GM21526 (cell line): ENCODE measurements around the gene PFKP.

ENCODE experiments used
- ATAC-seq: cut with Tn5 transposase; IDR thresholded peaks from one replicate; pipeline ENCODE4 v1.9.1; 2021; ENCODE audit warnings: moderate library complexity; ENCODE audit not compliant: unreplicated experiment, low FRiP score

Gene PFKP

DNA sequence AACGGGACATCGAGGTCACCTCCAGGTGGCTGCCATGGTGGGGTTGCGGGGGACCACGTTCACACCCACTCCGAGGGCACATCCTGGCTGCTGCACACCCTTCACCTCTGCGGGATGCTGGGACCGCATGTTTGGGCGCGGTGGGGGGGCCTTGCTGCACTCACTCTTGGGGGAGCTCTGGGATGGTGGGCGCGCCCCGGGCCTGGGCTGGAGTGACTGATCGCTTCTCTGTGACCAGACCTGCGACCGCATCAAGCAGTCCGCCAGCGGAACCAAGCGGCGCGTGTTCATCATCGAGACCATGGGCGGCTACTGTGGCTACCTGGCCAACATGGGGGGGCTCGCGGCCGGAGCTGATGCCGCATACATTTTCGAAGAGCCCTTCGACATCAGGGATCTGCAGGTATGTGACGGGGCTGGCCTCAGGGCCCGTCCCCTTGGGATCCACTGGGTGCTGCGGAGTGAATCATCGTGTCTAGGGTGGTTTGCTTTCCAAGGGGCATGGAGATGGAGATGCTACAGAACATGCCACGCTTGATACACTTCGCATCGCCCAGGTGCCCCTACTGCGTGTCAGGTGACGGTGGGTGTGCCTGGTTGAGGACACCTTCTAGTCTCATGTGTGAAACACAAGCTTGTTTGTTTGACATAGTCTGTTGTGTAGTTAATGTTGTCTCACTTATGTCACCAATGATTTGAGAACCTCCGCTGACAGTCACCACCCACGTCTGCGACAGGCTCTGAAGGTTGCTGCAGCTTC is 62.4 kb downstream of the PFKP start:
- ATAC-seq: no peak

DNA sequence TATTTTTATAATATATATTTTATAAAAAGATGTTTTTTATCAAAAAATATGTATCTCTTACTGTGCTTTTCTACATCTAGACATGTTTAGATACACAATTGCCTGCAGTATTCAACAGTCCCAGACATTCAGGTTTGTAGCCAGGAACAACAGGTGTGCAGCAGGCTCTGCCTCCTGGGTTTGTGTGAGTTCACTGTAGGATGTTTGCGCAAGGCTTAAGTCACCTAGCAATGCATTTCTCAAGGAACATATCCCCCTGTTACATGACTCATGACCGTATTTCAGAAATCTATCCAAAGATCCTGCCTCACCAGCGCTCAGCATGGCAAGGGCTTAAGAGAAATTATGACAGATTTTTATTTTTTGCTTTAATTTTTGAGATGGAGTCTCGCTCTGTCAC is 63.8 kb downstream of the PFKP start:
- ATAC-seq: no peak

DNA sequence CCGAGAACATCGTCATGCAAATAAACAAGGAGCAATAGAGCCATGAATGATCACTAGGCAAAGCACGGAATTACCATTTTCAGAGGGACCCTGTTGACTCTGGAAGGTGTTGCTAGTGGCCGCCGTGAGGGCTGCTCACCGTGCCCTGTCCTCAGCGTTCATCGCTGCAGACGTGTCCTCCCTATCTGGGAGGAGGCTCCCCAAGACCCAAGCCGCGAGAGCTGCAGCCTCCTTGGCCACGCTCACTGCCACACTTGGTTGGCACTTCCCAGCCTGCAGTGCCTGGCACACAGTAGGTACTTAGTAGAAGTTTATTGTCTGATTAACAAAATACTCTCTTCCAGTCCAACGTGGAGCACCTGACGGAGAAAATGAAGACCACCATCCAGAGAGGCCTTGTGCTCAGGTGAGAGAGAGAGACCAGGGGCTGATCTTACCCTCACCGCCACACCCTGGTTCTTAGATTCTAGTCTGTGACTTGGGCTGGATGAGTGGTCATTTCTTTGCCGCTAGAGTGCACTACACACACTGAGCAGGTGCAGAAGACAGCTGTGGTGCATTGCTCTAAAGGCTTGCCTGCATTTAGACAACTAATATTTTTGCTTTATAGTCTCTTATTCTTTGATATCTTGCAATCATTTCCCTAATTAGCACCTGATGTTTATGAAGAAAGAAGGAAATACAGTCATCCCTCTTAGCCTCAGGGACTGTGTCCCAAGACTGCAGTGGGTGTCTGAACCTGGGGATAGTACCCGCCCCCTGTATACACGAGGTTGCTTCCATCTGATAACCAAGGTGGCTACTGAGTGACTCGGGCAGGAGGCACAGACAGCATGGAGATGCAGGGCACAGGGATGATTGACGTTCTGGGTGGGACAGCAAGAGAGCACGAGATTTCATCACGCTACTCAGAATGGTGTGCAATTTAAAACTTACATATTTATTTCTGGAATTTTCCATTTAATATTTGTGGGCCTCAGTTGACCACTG is 65.0 kb downstream of the PFKP start:
- no peak for ATAC-seq

DNA sequence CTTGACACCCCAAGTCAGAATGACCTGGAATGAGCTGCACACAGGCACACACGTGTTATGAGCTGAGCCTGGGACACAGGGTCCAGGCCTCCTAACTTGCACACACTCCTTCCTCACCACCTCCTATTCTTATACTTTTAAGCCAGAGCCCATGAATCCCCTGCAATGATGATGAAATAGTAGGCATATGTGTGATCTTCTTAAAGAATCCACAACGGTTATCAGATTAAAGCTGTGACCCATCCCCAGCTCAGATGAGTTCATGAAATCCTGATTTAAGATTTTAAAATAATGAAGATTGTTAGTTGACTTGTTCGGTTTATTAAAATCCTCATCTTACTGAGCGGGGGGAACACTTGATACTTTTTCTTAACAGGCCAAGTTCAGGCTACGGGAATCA is 66.6 kb downstream of the PFKP start:
- ATAC-seq: no peak

DNA sequence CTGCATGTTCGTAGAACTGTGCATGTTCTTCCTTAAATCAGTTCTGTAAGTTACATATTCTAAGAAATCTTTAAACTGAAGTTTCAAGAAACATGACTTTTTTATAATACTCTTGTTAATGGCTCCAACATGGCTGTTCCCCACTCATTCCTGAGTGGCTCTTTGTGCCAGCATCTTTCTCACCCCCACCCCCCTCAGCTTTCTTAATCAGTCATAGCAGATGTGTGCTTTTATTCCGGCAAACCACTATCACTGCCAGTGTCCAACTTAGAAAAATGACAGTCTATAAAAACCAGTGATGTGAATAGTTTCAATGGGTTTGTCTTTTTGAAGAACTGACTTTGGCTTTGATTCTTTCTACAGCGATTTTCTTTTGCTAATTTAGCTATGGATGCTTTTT is 67.7 kb downstream of the PFKP start:
- ATAC-seq: no peak

DNA sequence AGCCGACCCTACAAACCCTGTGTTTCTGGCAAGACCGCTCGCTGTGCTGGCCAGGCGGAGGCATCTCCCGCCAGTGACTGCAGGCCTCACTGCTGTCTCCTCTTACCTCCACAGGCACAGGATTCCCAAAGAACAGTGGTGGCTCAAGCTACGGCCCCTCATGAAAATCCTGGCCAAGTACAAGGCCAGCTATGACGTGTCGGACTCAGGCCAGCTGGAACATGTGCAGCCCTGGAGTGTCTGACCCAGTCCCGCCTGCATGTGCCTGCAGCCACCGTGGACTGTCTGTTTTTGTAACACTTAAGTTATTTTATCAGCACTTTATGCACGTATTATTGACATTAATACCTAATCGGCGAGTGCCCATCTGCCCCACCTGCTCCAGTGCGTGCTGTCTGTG is 69.0 kb downstream of the PFKP start:
- ATAC-seq: no peak

DNA sequence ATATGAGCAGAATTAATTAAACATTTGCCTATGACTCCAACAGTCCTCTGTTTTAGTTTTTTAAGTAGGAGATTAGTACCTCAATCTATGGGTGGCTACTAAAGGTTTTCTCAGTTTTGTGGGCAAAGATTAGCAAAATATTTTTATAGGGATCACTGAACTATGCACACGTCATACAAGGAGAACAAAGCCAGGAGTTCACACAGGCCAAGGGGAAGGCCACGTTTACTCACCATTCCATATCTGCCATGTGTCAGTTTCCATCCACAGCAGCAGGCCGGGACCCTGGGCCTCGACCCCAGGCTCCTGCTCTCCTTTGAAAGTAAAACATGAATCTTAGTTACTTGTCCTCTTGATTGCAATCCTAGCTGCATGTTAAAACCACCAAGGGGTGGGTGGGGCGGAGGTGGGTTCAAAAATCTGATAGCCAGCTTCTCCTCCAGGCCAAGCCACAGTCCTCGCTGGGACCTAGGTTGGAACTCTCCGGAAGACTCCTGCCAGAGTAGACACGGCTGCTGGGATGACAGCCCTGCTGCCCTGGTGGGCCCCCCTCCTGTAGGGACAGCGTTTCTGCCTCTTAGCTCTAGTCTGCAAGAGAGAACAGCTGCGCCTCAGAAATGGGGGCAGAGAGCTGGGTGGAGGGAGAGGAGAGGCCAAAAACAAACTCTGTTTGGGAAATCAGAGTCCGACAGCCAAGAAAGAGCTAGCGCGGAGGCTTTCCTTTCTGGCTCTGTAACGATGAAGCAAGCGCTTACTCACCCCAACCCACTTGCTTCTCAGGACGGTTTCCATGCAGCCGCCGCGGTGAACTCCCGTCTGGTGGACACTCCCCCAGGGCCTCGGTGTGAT is 69.6 kb downstream of the PFKP start:
- no peak for ATAC-seq

DNA sequence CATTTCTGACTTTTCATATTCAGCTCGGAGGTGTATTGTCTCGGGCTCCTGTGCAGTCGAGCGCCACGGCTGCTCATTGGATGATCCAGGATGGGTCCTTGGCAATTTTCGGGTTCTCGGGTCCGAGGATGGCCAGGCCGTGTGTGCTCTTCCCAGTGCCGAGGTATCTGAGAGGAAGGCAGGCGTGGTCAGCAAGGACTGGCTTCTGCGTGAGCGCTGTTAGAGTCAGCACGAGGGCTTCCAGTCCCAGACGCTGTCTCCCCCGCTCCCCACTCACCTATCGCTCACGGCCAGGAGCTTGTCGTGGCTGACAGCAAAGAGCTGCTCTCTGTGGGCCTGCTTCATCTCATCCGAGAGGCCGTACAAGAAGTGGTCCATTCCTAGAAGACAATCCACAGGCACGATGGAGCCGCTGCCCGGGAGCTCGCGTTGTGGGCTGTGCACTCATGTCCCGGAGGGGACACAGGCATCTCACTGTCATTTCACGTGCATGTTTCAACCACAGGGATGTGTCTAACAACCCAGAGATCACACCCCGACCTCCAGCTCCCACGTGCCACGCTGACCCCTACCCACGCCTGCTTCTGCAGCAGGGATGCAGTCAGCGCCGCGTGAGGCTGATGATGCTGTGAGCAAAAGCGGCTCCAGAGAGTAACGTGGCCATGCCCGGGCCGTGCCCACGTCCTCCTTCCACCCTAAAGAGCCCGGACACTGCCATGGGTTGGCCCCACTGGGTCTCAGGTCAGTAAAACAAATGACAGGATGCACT is 70.8 kb downstream of the PFKP start:
- no peak for ATAC-seq

DNA sequence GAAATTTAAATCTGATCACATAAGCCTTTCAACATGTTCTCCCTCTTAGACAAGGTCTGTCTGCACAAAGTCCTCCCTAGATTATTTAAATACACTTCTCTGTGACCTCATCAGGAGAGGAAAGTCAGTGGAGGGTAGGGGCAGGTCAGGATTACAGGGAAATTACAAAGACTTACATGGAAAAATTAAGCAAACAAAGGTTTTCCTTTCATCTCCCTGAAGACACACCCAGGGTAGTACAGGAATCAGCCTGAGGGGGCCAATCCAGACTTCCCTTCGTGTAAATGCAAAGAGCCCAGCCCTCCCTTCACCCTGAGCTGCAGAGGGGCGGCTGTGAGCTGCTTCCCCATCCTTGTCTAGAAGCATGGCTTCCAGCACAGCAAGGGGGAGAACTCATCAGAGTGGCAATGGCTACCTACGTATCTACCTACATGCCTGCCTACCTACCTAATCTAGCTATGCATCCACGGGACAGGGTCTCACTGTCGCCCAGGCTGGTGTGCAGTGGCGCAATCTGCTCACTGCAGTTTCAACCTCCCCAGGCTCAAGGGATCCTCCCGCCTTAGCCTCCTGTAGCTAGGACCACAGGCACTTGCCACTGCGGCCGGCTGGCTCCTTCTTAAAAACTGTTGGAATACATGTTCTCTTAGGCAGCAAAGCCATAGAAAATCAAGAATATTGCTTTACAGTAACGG is 72.0 kb downstream of the PFKP start:
- no peak for ATAC-seq

DNA sequence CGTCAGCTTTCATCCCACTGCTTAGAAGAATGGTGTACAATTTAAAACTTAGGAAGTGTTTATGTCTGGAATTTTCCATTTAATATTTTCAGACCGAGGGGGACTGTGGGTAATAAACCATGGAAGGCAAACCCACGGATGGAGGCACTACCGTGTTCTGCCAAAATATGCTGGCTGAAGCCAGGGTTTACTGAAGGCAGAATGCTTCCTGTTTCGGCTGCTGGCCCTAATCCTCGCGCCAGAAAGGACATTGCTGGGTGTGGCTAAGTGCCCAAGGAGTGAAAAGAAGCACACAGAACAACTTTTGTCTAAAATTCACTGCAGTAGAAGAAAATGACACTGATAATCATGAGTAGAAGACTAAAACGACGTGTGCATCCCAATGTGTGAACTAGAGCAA is 72.9 kb downstream of the PFKP start:
- ATAC-seq: no peak

DNA sequence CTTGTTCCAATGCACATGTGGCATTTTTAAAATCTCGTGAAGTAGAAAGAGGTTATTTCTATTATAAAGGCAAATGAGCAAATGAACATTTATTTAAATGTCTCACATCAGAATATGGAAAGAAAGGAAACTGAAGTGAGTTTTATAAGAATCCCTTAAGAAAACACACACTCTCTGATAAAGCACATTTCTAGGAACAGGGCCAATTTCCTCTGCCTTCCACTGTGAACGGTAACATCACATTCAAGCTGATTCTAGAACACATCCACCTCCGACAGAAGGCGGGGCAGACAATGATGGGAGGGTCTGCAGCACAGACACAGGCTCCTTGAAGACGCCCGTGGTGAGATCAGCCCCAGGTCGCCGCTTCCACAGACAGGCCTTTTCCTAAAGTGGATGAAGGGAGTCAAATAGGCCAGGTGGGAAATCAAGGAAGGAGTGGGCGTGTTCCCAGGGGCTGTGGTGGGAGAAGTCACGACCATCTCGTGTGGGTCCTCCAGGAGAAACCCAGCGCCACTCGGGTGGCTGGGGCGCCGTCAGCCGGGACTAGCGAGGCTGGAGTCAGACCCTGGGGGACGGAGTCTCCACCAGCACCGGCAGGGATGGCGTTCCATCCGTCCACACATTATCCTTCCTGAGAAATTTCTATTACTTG is 74.1 kb downstream of the PFKP start:
- ATAC-seq: no peak

DNA sequence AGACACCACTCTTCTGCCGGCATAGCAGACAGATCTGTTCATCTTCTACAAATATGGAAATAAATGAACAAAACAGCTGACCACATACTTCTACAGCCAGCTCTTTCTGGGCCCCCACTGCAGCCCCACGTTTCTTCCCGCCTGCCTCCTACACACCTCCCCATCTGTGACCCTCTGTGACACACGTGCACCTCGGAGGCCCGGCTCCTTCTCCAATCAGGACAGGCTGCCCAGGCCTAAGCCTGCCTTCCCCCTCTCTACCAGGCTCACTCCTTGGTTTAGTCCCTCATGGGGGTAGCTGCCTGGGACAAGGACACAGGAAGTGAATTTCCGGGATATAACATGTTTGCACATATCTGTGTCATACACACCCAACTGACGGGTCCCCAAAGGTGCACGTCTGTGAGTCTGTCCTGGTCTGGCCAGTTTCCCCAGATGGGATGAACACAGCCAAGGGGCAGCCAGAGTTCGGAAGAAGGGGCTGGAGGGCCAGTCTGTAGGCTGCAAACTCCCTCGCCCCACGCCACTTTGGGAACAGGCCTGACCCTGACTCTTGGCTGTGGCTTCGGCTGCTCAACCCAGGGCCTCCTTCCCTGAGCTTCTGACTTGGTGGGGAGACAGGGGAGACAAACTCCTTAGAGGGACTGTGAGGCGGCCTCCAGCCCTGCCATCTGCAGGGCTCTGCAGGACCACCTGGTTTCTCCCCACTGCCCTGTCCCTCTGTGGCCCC is 75.0 kb downstream of the PFKP start:
- no peak for ATAC-seq

DNA sequence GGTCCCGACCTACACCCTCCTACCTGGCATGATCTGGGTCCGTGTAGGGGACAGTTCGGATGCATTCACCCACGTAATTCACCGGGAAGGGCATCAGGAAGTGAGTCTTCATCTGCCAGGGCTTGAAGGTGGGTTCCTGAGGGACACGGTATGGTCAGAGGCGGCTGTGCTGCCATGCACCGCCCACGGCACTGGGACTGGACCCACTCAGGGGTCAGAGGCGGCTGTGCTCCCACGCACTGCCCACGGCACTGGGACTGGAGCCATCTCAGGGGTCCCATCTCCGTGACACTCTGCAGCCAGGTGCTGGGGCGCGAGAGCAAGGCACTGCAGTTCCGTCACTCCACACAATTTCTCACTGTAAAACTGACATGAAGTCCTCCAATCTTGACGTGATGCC is 76.0 kb downstream of the PFKP start:
- ATAC-seq: no peak

DNA sequence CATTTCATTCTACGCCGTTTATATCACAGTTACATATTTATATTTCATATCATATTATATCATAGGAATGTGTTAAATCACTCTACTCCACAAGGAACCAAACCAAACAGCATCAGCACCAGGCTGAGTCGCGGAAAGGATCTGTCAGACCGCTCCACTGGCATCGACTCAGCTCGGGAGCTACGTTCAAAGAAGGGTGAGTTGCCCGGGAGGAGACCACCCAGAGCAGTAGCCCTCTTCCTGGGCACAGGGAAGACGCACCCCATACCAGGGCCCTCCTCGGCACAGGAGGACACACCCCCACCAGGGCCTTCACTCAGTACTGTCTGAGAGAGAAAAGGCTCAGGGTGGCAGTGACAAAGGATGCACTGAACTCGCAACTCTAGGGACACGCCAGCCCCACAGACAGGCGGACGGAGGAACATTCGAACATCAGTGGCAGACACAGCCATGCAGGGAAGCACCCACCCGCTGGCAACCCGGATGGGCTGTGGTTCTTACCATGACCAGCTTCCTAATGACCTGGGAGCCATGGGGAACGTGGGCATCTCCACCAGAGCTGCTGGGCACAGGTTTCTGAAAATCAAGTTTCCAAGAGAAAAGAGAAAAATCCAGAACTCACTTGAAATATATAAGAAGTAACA is 76.6 kb downstream of the PFKP start:
- ATAC-seq: no peak

DNA sequence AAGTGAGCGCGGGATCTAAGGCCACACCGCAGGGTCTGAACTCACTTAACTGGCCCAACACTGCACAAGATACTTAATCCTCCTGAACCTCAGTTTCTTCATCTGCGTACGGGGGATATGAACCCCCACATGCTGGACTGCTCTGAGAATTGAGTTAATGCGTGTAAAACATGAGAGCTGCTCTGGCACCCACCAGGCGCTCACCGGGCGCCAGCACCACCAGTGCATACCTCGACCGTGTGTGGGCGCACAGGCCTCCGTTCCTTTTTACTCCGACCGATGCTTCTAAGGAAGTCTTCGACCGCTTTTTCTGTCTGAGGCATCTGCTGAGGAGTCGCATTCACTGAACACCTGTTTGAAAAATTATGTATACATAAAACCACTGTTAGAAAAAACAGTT is 78.0 kb downstream of the PFKP start:
- ATAC-seq: no peak

DNA sequence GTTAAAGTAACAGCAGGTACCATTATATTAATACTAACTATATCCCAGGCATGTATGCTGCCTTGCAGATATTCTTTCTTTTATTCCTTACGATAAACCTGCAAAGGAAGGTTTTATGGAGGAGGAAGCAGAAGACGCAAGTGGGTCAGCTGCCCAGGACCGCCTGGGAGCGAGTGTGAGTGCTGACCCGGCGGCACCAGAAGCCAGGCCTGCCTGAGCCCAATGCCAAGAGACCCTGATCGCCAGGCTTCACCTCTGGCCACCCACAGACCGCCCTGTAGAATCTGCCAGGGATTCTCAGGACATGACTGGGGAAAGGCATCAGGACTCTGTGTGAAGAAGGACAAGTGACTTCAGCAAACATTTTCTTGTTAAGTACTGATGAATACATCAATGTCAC is 78.9 kb downstream of the PFKP start:
- no peak for ATAC-seq

DNA sequence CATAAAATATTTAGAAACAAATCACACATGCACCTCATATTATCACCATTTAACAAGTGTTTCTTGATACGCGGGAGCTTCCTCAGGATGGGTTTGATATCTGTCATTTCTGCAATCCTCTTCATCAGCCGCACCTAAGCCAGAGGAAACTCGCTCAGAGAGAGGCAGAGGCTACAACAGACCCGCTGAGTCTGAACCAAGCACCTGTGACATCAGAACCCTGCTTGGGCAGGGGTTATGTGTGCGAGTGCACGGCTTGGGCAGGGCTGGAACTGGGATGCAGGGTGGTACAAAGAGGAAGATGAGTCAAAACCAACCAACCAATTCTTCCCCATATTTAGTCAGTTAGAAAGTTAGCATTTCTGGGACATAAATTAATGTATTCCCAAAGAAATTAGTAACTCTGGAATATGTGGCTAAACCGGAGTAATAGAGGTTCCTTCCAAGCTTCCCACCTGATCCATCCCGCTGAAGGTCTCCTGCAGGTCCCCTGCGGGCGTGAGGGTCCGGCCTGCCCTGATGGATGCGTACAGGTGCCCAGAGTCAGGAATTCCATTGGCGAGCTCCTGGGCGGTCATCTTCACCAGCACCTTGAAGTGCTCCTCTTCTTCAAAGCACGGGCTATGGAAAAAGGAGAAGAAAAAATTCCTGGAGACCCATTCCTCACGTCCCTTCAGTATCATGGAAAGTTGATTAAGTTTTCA is 79.9 kb downstream of the PFKP start:
- ATAC-seq: no peak
